H9 (cell line): ENCODE measurements around the gene TAF4. TPM values are rescaled to one million over a fixed set of nuclear protein-coding genes. Genes with fewer than 3 reads are reported as not detected.

Experiments
- DNase-seq: peaks from one replicate; pipeline ENCODE4 v3.0.0-alpha.2; 2017
- H2AFZ ChIP-seq: one replicate; pipeline ENCODE4 v1.6.1; 2013; ENCODE audit warnings: mild to moderate bottlenecking, low read length, control low read depth, moderate library complexity
- H2AK5ac ChIP-seq: 2 replicates; pipeline ENCODE4 v1.6.1; 2013; ENCODE audit warnings: low read length, control low read depth, mixed read lengths; ENCODE audit not compliant: insufficient read length
- H2BK120ac ChIP-seq: one replicate; pipeline ENCODE4 v1.6.1; 2013; ENCODE audit warnings: low read depth, mild to moderate bottlenecking, low read length, control low read depth, inconsistent platforms; ENCODE audit not compliant: poor library complexity, severe bottlenecking
- H2BK12ac ChIP-seq: 2 replicates; pipeline ENCODE4 v1.6.1; 2013; ENCODE audit warnings: low read length, control low read depth, mixed read lengths, low read depth; ENCODE audit not compliant: insufficient read length
- H2BK15ac ChIP-seq: 2 replicates; pipeline ENCODE4 v1.6.1; 2013; ENCODE audit warnings: low read depth, low read length, control low read depth
- H2BK20ac ChIP-seq: one replicate; pipeline ENCODE4 v1.6.1; 2013; ENCODE audit warnings: low read depth, mild to moderate bottlenecking, low read length, control low read depth, inconsistent platforms; ENCODE audit not compliant: poor library complexity, severe bottlenecking
- H2BK5ac ChIP-seq: 2 replicates; pipeline ENCODE4 v1.6.1; 2013; ENCODE audit warnings: low read length, control low read depth, mixed read lengths; ENCODE audit not compliant: insufficient read length
- H3K14ac ChIP-seq: 2 replicates; pipeline ENCODE4 v1.6.1; 2013; ENCODE audit warnings: low read length, control low read depth; ENCODE audit not compliant: insufficient read depth
- H3K18ac ChIP-seq: 2 replicates; pipeline ENCODE4 v1.6.1; 2013; ENCODE audit warnings: low read depth, mild to moderate bottlenecking, mixed read lengths, low read length, control low read depth; ENCODE audit not compliant: insufficient read length
- H3K23ac ChIP-seq: 2 replicates; pipeline ENCODE4 v1.6.1; 2013; ENCODE audit warnings: low read length, control low read depth, mixed read lengths, low read depth; ENCODE audit not compliant: insufficient read length
- H3K23me2 ChIP-seq: 2 replicates; pipeline ENCODE4 v1.6.1; 2013; ENCODE audit warnings: low read depth, mild to moderate bottlenecking, mixed read lengths, low read length, control low read depth; ENCODE audit not compliant: insufficient read length, poor library complexity, severe bottlenecking
- H3K27ac ChIP-seq: 2 replicates; pipeline ENCODE4 v1.5.1; 2013; ENCODE audit warnings: low read length, control low read depth, mixed read lengths, low read depth; ENCODE audit not compliant: insufficient read length
- H3K27me3 ChIP-seq: 2 replicates; pipeline ENCODE4 v1.6.1; 2013; ENCODE audit warnings: low read length, control low read depth, inconsistent platforms; ENCODE audit not compliant: insufficient read depth
- H3K4ac ChIP-seq: 2 replicates; pipeline ENCODE4 v1.6.1; 2013; ENCODE audit warnings: low read depth, mild to moderate bottlenecking, control low read depth, inconsistent platforms, low read length, moderate library complexity
- H3K4me1 ChIP-seq: 2 replicates; pipeline ENCODE4 v1.6.1; 2013; ENCODE audit warnings: low read length, control low read depth, inconsistent platforms; ENCODE audit not compliant: insufficient read depth
- H3K4me2 ChIP-seq: 2 replicates; pipeline ENCODE4 v1.6.1; 2013; ENCODE audit warnings: low read length, control low read depth, mixed read lengths; ENCODE audit not compliant: insufficient read length, insufficient read depth
- H3K56ac ChIP-seq: 2 replicates; pipeline ENCODE4 v1.6.1; 2013; ENCODE audit warnings: low read depth, mild to moderate bottlenecking, mixed read lengths, low read length, control low read depth; ENCODE audit not compliant: insufficient read length
- H3K79me1 ChIP-seq: 2 replicates; pipeline ENCODE4 v1.6.1; 2013; ENCODE audit warnings: low read depth, mild to moderate bottlenecking, moderate library complexity, low read length, control low read depth, inconsistent platforms; ENCODE audit not compliant: insufficient read depth, poor library complexity, severe bottlenecking
- H3K79me2 ChIP-seq: 2 replicates; pipeline ENCODE4 v1.6.1; 2013; ENCODE audit warnings: low read length, control low read depth, inconsistent platforms; ENCODE audit not compliant: insufficient read depth
- H3K9ac ChIP-seq: 2 replicates; pipeline ENCODE4 v1.6.1; 2013; ENCODE audit warnings: low read length, control low read depth, mixed read lengths; ENCODE audit not compliant: insufficient read length; ENCODE audit errors: extremely low read depth
- H3K9me3 ChIP-seq: one replicate; pipeline ENCODE4 v1.6.1; 2013; ENCODE audit warnings: low read depth, low read length, inconsistent platforms; ENCODE audit not compliant: control insufficient read depth
- H3T11ph ChIP-seq: one replicate; pipeline ENCODE4 v1.6.1; 2013; ENCODE audit warnings: mild to moderate bottlenecking, low read length, control low read depth, inconsistent platforms
- H4K20me1 ChIP-seq: one replicate; pipeline ENCODE4 v1.6.1; 2013; ENCODE audit not compliant: control insufficient read depth, insufficient read length, insufficient read depth
- H4K5ac ChIP-seq: 2 replicates; pipeline ENCODE4 v1.6.1; 2013; ENCODE audit warnings: low read depth, mild to moderate bottlenecking, mixed read lengths, low read length, control low read depth; ENCODE audit not compliant: insufficient read length
- H4K8ac ChIP-seq: replicated peaks from 2 replicates; pipeline ENCODE4 v1.6.1; 2013; ENCODE audit warnings: low read length, control low read depth, mixed read lengths, low read depth; ENCODE audit not compliant: insufficient read length
- H4K91ac ChIP-seq: 2 replicates; pipeline ENCODE4 v1.6.1; 2013; ENCODE audit warnings: low read depth, mild to moderate bottlenecking, moderate library complexity, mixed read lengths, low read length, control low read depth; ENCODE audit not compliant: insufficient read length
- H3K27ac Mint-ChIP-seq, 3 experiments: 2 replicates in 2 of 3; 3 replicates in 1 of 3; pipeline ENCODE4 v1.8.0; 2020 to 2021; ENCODE audit warnings: mixed read lengths in 3 of 3, mild to moderate bottlenecking in 1 of 3, moderate library complexity in 1 of 3
- H3K27me3 Mint-ChIP-seq: 2 replicates; pipeline ENCODE4 v1.8.0; 2021; ENCODE audit warnings: low read depth, mild to moderate bottlenecking, moderate library complexity, mixed read lengths
- H3K36me3 Mint-ChIP-seq, 3 experiments: 2 replicates in 2 of 3; 3 replicates in 1 of 3; pipeline ENCODE4 v1.8.0; 2020 to 2021; ENCODE audit warnings: low read depth in 3 of 3, mixed read lengths in 3 of 3; ENCODE audit not compliant: insufficient read depth in 1 of 3
- H3K4me1 Mint-ChIP-seq, 2 experiments: 2 replicates each; pipeline ENCODE4 v1.8.0; 2020; ENCODE audit warnings: mixed read lengths in 2 of 2
- H3K4me3 Mint-ChIP-seq, 2 experiments: 2 replicates in 1 of 2; 3 replicates in 1 of 2; pipeline ENCODE4 v1.8.0; 2020 to 2021; ENCODE audit warnings: mild to moderate bottlenecking in 2 of 2, mixed read lengths in 2 of 2, moderate library complexity in 1 of 2
- H3K9me3 Mint-ChIP-seq, 2 experiments: 2 replicates in 1 of 2; 3 replicates in 1 of 2; pipeline ENCODE4 v1.8.0; 2020; ENCODE audit warnings: mild to moderate bottlenecking in 2 of 2, mixed read lengths in 2 of 2, moderate library complexity in 1 of 2
- WGBS: extraction: QIAGEN DNeasy Blood & Tissue Kit; methylation state at CpG from one replicate; pipeline ENCODE4 v1.1.7; 2013; ENCODE audit warnings: missing lambda C conversion rate, low lambda C conversion rate, mixed read lengths; ENCODE audit not compliant: insufficient read length; ENCODE audit errors: extremely low coverage; 5-methylcytosine and 5-hydroxymethylcytosine counted together
- total RNA-seq: library from RNA; stranded (reverse); gene quantifications from 2 replicates; pipeline ENCODE4 v1.2.1, GENCODE V29; 2021
- TF ChIP-seq, protein P1 (sequence below): fragments of 200-600 bp; sonication (generic); conservative IDR thresholded peaks from 3 replicates; pipeline ENCODE4 v1.8.0; 2021; ENCODE audit warnings: antibody characterized with exemption, mild to moderate bottlenecking

The TAF4 gene
- total RNA-seq, 1 experiment from 2014 or later, result 30.8 TPM

DNA sequence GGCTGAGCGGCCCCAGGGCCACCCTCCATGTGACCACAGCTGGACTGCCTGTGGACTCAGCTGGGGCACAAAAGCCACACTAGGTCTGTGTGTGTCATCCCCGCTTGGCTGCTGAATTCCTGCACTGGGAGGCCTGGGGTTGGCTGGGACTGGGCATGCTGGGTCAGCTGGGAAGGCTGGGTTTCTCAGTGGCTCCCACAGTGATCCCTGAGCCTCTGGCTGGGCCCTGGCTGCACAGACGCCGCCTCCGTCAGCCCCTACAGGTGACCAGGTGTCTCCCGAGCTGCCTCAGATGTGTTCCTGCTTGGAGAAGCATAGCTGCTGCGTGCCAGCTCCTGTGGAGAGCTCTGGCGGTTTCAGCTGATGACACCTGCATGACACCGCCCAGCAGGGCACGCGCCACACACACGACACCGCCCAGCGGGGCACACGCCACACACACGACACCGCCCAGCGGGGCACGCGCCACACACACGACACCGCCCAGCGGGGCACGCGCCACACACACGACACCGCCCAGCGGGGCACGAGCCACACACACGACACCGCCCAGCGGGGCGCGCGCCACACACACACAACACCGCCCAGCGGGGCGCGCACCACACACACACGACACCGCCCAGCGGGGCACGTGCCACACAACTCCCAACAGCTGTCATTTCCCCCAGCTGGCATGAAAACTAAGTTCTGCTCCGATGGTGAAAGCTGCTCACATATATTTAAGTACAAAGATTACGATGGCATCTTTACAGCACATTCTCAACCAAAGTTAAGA is 88.8 kb downstream of the TAF4 start:
- Histone ChIP-seq H3K18ac (no peak overlapping the region), H3K4me2 (no peak overlapping the region), H3K56ac (no peak overlapping the region), H3K27me3 (no peaks in the 10 kb centered on the region), H2BK20ac (no peak overlapping the region), H2BK12ac (no peak overlapping the region), H3K23me2 (no peaks in the 10 kb centered on the region), H2AFZ (no peak overlapping the region), H4K20me1 (no peaks in the 10 kb centered on the region), H3K4me1 (no peaks in the 10 kb centered on the region), H2AK5ac (no peak overlapping the region), H3K27ac (no peak overlapping the region), H2BK5ac (no peak overlapping the region), H4K91ac (no peak overlapping the region), H3K79me1 (no peaks in the 10 kb centered on the region), H3K9me3 (no peaks in the 10 kb centered on the region), H2BK120ac (no peak overlapping the region), H3K9ac (no peak overlapping the region), H3K79me2 (no peaks in the 10 kb centered on the region), H2BK15ac (no peak overlapping the region), H3K4ac (no peak overlapping the region), H4K5ac (no peak overlapping the region), H3T11ph (no peak overlapping the region), H3K14ac (no peak overlapping the region), H3K23ac (no peak overlapping the region), H4K8ac (no peak overlapping the region)
- Mint-ChIP-seq H3K4me1 (peaks cover 2% of the 10 kb centered on the region in 2 experiments; a peak in 2 of 4 replicates), H3K27ac (no peak overlapping the region; a peak in 1 of 7 replicates), H3K36me3 (peaks cover 20 to 41% (median 38%) of the 10 kb centered on the region in 3 experiments; a peak in 6 of 7 replicates), H3K4me3 (no peak overlapping the region), H3K9me3 (no peaks in the 10 kb centered on the region; a peak in 1 of 5 replicates), H3K27me3 (no peaks in the 10 kb centered on the region; the same call in 1 of the 2 replicates)
- TF ChIP-seq, protein P1, sequence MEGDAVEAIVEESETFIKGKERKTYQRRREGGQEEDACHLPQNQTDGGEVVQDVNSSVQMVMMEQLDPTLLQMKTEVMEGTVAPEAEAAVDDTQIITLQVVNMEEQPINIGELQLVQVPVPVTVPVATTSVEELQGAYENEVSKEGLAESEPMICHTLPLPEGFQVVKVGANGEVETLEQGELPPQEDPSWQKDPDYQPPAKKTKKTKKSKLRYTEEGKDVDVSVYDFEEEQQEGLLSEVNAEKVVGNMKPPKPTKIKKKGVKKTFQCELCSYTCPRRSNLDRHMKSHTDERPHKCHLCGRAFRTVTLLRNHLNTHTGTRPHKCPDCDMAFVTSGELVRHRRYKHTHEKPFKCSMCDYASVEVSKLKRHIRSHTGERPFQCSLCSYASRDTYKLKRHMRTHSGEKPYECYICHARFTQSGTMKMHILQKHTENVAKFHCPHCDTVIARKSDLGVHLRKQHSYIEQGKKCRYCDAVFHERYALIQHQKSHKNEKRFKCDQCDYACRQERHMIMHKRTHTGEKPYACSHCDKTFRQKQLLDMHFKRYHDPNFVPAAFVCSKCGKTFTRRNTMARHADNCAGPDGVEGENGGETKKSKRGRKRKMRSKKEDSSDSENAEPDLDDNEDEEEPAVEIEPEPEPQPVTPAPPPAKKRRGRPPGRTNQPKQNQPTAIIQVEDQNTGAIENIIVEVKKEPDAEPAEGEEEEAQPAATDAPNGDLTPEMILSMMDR, result no peak
- no CpG with 5 or more reads among the region's 45 CpGs for WGBS
- no peak for DNase-seq
